Measurements from ENCODE around the gene LAMTOR2.

DNA sequence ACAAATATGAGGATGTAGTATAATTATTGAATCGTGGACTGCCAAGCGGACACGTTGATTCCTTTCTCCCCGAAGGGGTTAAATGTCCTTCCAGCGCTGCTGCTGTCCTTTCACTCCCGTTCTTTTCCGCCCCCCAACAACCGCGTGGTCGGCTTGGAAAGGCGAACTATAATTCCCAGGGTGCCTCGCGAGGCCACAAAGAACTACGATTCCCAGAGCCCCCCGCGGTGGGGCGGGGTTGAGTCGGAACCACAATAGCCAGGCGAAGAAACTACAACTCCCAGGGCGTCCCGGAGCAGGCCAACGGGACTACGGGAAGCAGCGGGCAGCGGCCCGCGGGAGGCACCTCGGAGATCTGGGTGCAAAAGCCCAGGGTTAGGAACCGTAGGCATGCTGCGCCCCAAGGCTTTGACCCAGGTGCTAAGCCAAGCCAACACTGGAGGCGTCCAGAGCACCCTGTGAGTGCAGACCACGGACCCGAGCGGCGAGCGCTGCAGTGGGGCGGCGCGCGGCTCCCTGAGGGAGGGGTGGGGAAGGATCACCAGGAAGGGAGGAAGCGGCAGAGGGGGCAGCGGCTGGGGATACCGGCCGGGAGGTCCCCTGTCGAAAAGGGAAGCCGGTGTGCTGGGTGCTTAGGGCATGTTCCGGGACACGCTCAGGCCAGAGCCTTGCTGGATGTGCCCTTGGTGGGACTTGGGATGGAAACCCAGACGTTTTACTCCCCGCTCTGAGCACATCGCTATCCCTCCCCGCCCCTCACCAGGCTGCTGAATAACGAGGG is at the start of gene LAMTOR2:
- TF ChIP-seq, protein P1, sequence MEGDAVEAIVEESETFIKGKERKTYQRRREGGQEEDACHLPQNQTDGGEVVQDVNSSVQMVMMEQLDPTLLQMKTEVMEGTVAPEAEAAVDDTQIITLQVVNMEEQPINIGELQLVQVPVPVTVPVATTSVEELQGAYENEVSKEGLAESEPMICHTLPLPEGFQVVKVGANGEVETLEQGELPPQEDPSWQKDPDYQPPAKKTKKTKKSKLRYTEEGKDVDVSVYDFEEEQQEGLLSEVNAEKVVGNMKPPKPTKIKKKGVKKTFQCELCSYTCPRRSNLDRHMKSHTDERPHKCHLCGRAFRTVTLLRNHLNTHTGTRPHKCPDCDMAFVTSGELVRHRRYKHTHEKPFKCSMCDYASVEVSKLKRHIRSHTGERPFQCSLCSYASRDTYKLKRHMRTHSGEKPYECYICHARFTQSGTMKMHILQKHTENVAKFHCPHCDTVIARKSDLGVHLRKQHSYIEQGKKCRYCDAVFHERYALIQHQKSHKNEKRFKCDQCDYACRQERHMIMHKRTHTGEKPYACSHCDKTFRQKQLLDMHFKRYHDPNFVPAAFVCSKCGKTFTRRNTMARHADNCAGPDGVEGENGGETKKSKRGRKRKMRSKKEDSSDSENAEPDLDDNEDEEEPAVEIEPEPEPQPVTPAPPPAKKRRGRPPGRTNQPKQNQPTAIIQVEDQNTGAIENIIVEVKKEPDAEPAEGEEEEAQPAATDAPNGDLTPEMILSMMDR (conservative IDR thresholded peaks at IDR 0.05; ENCODE audit: low read depth, low read length), result no peak
- no peak for TF ChIP-seq EZH2 (IDR thresholded peaks at IDR 0.05; ENCODE audit: borderline replicate concordance, low read depth, low read length, poor library complexity, severe bottlenecking)

Data from A673 (cell line).